Endothelial cell of umbilical vein (primary cell): ENCODE results near the gene ZFAND6.

Source experiments
- CTCF ChIP-seq, 2 donors: IDR thresholded peaks; 1 replicate in 1 of 2; 2 replicates in 1 of 2; pipeline ENCODE4 v1.5.1; 2011; ENCODE audit warnings: low read length in 2 of 2, mild to moderate bottlenecking in 2 of 2, moderate library complexity in 2 of 2, control low read depth in 1 of 2, inconsistent platforms in 1 of 2, low read depth in 1 of 2; ENCODE audit not compliant: insufficient read depth in 1 of 2; ENCODE audit errors: extremely low read depth in 1 of 2
- EZH2 ChIP-seq: IDR thresholded peaks from 2 replicates; pipeline ENCODE4 v1.6.1; 2012; ENCODE audit warnings: borderline replicate concordance, low read depth, mild to moderate bottlenecking, moderate library complexity, low read length, inconsistent platforms; ENCODE audit not compliant: severe bottlenecking
- FOS ChIP-seq: IDR thresholded peaks from 2 replicates; pipeline ENCODE4 v1.6.1; 2011; ENCODE audit warnings: mild to moderate bottlenecking, low read length, moderate library complexity, borderline replicate concordance; ENCODE audit not compliant: insufficient read depth
- MAX ChIP-seq: IDR thresholded peaks from 2 replicates; pipeline ENCODE4 v1.6.1; 2011; ENCODE audit not compliant: insufficient read depth, insufficient read length
- MYC ChIP-seq: IDR thresholded peaks from one replicate; pipeline ENCODE4 v1.6.1; 2011; ENCODE audit warnings: mild to moderate bottlenecking, low read depth, low read length
- POLR2A ChIP-seq: IDR thresholded peaks from 2 replicates; pipeline ENCODE4 v1.6.1; 2012; ENCODE audit warnings: low read depth, mild to moderate bottlenecking, control low read depth, low read length
- POLR2AphosphoS5 ChIP-seq: IDR thresholded peaks from 2 replicates; pipeline ENCODE4 v1.6.1; 2012; ENCODE audit warnings: low read depth, mild to moderate bottlenecking, control low read depth, low read length, moderate library complexity; ENCODE audit not compliant: insufficient read depth

GRCh38 chr15:80180986-80181385, 121.5 kb downstream of the ZFAND6 start:
- TF ChIP-seq POLR2A (no peak), CTCF (IDR thresholded peaks at IDR 0.05; ENCODE audit: extremely low read depth in 1 of 2, insufficient read depth in 1 of 2, low read depth in 1 of 2, low read length in 2 of 2) (no peak), POLR2AphosphoS5 (no peak), FOS (no peak), MAX (no peak), EZH2 (no peak), MYC (no peak)
